CD4-positive, alpha-beta T cell treated with Interferon alpha-2 for 1 hour (primary cell): ENCODE measurements around the gene CFAP74.

Experiments
- DNase-seq, 2 donors: peaks; one replicate each; pipeline ENCODE4 v3.0.0-alpha.2; 2020 to 2022

The CFAP74 gene

DNA sequence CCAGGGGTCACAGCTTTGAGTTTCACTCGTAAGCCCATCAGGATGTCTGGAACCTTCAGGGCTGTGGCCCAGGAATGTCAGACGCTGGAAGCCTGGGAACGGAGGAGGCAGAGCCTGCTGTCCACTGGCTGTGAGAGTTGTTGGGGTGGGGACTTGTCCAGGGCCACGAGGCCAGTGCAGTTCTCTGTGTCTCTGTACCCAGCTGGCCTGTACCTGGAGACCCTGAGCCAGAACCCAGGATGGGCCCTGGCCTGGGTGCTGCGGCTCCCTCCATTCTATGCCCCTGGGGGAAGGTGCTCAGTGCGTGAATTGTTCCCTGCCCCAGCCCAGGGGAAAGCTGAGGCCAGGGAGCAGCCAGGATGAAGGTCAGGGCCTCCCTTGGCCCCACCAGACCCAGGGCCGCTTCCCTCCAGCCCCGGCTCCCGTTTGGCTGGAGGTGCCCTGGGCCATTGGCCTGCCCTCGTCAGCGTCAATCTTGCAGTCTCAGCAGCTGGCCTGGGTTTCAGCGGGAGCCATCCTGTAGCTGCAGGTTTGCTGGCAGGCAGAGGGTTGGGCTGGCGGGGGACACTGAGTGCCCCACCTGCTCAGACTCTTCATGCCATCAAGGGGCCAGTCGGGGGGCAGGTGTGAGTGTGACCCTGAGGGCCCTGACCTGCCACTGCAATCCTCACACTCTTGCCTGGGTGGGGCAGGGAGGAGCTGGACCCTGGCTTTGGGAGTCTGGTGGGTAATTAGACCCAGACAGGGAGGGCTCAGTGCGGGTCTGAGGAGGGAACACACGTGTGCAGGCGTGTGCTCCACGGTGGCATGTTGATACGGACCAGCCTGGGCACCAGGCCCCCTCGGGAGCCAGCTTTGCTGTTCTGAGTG lies 89.2 kb downstream of the CFAP74 start:
- DNase-seq, result no peak

DNA sequence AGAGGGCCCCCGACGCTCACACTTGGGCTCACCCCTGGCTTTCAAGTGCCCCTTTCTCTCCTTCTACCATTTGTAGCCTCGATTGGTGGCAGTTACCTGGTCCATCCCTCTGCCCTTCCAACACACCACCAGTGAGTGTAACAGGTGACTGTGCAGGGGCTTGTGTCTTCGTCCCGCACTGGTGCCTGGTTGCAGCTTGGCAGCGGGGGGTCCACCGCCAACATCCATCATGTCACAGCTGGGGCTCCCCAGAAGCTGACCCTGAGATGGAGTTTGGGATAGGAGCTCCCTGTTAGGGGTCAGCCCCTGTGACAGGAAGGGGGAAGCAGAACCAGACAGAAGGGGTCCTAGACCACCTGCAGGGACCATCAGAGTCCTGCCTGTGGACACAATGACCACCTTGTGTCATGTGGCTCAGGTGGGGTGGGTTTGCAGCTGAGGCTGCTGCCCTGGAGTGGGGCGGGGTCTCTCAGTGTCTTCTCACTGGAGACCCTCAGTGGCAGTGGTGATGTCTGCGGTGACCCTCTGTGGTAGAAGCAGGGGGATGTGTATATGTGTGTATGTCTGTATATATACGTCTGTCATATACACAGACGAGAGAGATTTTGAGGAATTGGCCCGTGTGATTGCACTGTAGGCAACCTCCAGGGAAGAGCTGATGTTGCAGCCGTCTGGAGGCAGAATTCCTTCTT lies 92.1 kb downstream of the CFAP74 start:
- no peak for DNase-seq

DNA sequence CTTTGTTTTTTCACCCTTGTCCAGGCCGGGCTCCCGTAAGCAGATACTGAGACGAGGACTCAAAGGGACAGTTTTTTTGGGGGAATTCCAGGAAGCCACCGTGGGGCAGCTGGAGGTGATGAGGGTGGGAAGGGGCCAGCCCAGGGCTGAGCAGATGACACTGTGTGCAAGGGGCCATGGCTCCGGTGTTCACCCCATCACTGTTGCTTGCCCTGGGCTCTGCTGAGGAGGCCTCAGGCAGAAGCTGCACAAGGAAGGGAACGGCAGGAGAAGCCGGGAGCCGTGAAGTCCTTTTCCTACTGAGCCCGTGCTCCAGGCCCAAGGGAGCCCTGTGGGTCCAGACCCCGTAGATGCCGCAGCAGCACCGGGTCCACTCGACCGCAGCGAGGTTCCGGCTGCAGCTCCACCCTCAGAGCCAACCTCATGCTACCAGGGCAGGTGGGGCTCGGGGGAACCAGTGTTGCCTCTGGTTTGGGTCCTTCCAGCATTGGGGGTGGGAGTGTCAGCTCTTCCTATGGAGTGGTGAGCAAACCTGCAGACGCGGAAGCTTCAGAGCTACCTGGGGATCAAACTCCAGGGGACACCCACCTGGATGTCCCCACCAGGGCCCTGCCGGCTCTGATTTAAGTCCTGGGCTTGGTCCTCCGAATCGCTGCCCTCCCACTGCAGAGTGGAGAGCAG lies 92.8 kb downstream of the CFAP74 start:
- DNase-seq, result no peak

DNA sequence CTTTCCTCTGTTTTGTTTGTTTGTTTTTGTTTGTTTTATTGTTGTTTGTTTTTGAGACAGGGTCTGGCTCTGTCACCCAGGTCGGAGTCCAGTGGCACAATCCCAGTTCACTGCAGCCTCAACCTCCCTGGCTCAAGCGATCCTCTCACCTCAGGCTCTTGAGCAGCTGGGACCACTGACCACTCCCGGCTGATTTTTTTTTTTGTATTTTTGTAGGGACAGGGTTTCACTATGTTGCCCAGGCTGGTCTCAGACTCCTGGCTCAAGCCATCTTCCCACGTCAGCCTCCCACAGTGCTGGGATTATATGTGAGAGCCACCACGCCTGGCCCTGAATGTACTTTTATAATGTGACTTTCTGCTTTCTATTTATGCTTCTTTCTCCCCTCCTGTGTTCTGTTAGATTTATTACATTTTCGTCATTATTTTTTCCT lies 93.5 kb downstream of the CFAP74 start:
- DNase-seq, result no peak

DNA sequence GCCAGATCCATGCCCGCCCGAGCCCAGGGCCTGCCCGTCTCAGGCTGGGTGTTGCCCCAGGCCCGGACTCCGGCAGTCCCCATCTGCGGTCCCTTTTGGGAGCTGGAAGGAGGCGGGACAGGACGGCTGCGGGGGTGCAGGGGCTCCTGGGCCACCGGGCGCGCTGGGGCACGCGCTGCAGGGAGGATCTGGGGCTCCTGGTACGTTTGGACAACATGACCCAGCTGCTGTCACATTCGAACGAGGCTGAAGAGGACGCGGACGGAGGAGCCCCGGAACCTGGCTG lies 95.1 kb downstream of the CFAP74 start:
- DNase-seq, result no peak

DNA sequence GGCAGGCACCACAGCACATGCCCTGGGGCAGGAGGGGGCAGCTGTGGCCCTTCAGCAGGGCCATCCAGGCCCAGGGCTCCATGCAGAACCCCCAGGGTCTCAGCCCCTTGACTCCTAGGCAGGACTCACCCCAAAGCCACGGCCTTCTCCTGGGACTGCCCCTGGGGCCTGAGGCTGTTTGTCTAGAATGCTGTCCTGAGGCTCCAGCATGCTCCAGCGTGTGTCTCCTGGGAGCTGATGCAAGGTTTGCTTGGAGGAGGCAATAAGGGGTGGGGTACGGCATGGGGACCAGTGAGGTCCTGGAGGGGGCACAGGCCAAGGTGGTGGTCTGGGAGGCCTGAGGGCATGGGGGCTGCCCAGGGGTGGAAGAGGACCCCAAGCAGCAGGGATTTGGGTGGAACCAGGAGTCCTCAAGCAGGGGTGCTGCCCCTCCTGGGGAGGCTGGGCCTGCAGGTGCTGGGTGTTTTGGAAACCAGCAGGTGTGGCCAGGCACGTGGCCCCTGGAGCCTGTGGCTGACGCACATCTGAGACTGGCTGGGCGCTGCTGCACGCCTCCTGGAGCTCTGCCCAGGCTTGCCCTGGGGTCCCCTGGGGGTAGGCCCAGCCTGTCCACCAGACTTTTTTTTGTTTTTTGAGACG lies 96.4 kb downstream of the CFAP74 start:
- DNase-seq, result peak in 1 of 2 donors; percentile 22

DNA sequence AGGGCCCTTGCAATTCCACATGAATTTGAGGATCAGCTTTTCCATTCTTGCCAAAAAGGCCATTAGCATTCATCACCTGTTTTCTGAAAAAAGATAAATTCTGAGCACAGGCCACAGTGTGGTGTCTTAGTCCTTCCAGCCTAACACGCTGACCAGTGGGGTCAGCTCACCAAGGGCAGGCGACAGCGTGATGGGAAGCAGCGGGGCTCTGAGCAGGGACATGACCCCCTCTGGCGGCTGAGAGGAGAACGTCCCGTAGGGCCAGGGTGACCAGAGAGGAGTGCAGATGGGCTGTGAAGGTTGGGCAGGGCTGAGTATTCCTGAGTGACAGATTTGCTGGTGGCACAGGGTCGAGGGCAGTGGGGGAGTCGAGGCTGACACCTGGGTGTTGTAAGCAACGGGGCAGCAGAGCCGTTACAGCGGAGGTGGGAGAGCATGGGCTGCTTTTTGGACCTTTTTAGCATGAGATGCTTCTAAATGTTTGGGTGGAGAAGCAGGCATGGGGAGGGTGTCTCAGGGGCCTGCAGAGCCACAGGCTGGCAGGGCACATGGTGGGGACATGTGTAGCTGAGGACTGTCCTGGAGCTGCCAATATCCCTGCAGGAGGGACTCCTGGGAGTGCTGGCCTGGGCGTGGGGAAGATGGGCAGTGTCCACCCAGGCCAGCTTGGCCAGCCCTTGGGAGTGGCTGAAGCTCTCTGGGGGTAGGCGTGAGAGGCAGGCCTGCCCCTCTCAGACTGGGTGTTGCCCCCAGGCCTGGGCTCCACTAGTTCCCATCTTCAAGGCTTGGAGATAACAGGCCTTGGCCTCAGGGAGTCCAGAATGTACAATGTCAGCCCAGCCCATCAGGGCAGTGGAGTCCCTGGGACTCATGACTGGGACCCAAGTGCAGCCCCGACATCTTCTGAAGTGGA lies 97.1 kb downstream of the CFAP74 start:
- peak; percentile 75 to 77 for DNase-seq

DNA sequence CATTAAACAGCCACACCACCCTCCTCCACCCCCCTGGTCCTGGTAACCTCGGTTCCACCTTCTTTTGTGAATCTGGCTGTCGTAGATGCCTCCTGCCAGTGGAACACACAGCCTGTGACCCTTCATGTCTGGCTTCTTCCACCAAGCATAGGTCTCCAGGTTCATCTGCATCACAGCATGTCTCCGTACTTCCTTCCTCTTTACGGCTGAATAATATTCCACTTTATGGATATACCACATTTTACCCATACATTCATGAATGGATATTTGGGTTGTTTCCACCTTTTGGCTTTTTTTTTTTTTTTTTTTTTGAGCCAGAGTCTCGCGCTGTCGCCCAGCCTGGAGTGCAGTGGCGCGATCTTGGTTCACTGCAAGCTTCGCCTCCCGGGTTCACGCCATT lies 100.4 kb downstream of the CFAP74 start:
- no peak for DNase-seq

DNA sequence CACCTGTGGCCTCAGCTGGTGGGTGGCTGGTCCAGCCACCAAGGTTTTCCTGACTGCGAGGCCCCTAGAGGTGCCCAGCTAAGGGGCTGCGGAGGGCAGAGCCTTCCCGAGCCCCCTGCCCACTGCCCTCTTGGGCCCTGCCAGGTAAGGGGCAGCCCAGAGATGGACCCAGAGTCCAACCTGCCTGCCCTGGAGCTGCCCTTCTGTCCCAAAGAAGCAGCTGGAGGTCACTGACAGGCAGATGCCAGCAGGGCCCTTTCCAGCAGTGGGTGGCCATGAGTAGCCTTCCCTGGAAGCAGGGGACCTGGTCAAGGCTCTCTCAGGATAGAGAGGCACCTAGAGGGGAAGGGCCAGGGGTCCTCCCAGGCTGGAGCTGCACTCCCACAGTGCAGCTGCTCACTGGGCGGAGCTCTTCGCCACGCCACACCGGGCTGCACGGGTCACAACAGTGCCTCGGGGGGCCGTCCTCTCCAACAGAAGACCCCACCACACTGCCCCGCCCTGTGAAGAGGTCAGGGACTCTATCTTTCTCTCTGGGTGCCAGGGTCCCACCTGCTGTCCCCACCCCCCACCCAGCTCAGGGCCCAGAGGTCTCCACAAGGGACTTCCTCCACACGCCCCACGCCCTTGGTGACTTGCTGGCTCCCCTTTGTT lies 101.8 kb downstream of the CFAP74 start:
- no peak for DNase-seq

DNA sequence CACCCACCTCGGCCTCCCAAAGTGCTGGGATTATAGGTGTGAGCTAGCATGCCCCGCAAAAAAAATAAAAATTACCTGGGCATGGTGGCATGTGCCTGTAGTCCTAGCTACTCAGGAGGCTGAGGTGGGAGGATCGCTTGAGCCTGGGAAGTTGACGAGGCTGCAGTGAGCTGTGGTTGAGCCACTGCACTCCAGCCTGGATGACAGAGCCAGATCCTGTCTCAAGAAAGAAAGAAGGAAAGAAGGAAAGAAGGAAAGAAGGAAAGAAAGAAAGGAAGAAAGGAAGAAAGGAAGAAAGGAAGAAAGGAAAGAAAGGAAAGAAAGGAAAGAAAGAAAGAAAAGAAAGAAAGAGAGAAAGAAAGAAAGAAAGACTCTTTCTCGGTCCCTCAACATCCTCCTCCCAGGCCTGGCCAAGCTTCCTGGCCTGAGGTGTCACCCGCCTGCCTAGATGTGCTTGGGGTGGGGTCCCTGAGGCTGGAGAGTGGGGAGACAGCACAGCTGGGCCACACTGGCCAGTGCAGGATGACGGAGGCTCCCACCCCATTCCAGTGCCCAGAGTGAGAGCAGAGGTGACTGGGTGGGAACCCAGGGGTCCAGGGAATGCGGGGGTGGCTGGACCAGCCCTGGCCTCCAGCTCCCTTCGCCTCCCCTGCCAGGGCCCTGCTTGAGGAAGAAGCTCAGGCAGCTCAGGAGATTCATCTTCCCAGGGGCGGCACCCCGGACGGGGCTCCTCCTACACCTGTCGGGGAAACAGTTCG lies 102.5 kb downstream of the CFAP74 start:
- DNase-seq, result no peak

DNA sequence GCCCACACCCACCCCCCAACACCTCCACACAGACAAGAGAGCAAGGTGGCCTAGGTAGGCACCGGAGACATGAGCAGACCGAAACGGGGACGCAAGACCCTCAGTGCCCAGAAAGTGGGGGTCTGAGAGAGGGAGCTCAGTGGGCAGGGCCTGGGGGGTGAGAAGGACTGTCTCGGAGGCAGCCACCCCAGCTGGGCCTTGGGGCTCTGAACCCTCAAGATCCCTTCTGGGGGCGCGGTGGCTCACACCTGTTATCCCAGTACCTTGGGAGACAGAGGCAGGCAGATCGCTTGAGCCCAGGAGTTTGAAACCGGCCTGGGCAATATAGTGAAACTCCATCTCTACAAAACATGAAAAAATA lies 103.6 kb downstream of the CFAP74 start:
- DNase-seq, result no peak

DNA sequence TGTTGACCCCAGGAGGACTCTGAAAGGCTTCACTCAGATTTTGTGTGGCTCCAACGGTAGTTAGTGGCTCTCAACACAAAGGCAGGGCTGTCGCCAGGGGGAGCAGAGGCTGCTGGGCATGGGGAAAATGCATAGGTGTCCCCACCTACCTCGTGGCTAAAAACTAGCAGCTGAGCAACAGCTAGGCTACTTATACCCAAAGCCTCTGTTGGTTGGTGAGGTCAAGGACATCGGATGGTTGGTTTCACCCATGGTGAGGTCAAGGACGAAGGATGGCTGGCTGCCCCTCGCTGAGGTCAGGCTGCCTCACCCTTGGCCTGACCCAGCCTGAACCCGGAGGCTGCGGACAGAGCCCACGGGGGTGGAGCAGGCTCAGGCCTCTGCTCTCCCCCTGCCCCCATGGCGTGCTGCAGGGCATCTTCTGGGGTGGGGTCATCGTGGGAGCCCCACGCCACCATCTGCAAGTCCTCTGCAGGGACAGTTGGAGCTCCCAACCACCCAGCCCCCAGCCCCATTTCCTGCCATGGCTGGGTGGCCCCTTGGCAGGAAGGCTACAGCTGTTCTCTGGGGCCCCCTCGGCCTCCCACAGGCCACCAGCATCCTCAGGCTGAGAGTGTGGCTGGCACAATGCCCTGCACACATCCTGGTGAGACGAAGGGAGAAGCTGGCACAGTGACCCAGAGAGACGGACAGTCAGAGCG lies 104.2 kb downstream of the CFAP74 start:
- no peak for DNase-seq

DNA sequence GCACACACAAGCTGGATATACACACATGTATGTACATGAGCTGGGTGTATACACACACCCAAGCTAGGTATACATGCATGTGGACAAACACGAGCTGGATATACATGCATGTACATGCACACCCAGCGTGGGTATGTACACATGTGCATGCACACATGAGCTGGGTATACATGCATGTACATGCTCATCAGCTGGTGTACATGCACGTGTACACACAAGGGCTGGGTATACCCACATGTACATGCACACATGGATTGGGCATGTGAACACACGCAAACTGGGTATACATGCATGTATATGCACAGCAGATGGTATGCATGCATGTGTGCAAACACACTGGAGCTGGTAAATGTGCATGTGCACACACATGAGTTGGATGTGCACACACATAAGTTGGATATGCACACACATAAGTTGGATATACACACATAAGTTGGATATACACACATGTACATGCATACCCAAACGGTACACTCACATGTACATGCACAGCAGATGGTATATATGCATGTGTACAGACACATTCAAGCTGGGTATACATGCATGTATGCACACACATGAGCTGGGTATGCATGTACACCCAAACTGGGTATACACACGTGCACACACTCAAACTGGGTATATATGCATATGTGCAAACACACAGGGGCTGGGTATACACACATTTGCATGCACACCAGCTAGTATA lies 105.2 kb downstream of the CFAP74 start:
- DNase-seq, result no peak

DNA sequence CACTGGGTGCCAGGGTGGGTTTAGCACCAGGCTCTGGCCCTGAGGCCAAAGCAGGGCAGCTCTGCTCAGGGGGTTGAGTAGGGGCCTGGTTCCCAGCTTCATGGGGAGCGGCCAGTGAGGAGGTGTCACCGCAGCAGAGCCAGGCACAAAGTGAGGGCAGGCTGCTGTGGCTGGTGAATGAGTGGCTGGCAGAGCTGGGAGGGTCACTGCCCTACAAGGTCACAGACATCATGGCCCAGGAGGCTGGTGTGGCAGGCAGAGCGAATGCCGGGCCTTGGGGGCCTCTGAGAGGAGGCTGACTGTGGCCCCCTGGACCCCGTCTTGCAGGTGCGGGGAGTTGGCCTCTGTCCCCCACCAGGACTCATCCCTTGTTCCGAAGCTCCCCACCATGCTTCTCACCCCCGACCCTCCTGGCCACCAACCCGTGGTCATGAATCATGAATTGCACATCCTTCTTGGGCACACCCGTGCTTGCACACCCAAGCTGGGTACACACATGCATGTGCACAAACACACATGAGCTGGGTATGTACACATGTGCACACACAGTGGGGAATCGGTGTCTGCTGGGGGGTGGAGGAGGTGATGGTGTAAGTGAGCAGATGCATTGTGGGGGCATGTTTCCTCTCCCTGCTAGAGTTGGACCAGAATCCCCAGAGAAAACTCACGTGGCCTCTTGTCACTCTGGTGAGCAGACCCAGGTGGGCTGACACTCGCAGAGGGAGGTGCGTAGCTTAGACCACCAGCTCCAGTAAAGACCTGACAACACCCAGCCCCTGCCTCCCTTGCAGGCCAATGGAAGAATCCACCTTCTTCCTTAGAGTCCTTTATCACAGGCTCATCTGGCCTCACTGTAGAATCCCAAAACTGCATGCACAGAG lies 107.9 kb downstream of the CFAP74 start:
- no peak for DNase-seq

DNA sequence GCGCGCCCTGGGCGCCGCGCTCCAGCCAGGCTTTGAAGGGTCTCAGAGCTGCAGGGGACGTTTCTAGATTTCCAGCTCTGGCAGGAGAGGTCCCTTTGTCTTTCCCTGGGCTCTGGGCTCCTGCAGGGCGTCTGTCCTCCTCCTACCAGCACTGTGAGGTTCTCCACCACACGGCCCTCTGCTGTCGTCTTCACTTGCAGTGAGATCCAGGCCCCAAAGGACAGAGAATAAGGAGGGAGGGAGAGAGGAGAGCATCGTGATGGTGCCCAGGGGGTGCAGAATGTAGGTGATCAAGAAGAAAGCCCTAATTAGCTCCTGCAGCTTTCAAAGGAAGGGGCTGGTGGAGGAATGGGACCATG lies 108.5 kb downstream of the CFAP74 start:
- no peak for DNase-seq

DNA sequence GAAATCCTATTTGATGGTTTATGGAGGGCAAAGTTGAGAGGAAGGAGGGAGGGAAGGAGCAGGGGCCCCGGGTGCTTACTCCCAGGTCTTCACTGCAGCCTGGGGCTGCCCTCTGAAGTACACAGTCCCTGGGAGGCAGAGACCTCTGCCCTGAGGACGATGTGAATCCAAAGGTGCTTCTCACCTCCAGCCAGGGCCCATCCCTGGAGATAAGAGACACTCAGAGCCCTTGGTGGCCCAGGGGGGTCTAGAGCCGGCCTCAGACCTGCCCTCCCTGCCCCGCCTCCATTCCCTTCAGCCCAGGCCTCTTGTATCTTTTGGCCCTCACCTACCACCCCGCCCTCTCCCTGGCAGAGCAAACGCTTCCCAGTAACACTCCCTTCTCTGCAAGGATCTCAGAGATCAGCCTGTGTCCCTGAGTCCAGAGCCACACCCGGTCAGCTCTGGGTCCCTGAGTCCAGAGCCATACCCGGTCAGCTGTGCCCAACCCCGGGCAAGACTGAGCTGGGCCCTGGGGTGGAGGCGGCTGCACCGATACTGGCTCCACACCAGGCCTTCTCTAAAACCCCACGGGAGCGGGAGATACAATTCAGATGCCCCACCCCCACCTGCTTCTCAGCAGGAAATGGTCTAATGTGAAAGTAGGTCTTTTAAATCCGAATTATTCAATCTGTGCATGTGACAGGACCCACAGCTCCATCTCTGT lies 109.1 kb downstream of the CFAP74 start:
- no peak for DNase-seq

DNA sequence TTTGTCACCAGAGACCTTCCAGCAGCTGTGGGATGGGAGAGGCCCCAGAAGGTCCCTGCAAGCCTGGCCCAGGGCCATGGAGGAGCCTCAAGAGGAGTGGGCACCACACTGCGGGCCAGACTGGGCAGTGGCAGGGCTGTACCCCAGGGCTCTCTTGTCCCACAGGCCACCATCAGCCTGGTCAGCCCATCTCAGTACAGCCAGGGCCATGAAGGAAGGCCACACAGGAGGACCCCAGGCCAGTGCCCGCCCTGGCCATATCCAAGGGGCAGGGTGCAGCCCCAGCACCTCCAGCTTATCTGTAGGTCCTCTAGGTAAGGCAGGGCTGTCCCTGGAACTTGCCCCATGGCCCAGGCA lies 109.6 kb downstream of the CFAP74 start:
- DNase-seq, result no peak

DNA sequence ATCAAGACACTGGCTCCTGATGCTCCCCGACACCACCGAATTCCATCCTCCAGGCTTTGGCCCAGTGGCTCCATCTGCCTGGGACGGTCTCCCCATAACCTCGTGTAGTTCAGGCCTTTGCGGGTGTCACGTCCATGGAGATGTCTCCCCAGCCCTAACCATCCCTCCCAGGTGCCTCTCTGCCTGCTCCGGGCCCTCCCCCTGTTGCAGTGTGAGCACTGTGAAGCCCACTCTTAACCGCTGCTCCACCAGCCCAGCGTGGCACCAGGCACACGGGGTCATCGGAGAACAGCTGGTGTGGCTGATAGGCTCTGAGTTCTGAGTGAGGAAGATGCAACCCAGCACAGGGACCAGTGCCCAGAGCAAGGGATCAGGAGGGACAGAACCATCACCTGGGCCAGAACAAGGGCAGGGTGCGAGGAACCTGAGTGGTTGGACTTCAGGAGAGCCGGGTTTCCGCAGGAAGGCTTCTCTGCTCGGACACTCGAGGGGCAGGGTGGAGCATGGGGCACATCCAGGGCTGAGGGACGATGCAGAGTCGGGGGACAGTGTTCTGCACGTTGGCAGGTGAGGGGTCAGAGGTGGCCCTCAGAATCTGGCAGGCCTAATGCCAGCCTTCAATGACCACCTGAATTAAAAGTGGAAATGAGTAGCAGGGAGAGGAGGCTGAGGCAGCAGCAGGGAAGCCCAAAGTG lies 110.1 kb downstream of the CFAP74 start:
- DNase-seq, result no peak
